ENCODE measurements around the gene MYBPH. TPM values are rescaled to one million over a fixed set of nuclear protein-coding genes. Genes with fewer than 3 reads are reported as not detected.

MYBPH gene
- total RNA-seq, 1 donor from 2014 or later = not detected

DNA sequence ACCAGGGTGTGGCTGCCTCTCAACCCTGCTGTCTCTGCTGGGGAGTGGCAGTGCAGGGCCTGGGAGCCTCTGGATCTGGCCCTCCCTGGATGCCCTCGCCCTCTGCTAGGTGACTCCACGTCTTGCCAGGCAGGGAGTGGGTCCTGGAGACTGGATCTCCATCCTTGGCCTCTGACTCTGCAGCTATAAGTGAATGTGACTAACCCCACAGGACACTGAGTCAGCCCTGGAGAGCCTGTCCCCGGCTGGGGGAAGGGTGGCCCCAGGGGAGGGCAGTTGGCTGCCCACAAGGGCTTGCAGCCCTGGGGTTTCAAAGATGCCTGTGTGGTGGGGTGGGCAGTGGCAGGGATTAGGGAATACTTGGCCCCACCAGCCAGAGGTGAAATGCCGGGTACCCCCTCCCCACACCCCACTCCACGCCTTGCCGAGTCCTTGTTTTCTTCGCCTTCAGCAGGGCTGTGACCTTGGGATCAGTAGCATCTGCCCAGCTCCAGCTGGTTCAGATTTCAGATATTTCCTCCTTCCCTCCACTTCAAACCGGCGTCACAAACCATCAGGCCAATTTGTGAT, 1.9 kb upstream of the MYBPH start:
- TF ChIP-seq, protein P1, sequence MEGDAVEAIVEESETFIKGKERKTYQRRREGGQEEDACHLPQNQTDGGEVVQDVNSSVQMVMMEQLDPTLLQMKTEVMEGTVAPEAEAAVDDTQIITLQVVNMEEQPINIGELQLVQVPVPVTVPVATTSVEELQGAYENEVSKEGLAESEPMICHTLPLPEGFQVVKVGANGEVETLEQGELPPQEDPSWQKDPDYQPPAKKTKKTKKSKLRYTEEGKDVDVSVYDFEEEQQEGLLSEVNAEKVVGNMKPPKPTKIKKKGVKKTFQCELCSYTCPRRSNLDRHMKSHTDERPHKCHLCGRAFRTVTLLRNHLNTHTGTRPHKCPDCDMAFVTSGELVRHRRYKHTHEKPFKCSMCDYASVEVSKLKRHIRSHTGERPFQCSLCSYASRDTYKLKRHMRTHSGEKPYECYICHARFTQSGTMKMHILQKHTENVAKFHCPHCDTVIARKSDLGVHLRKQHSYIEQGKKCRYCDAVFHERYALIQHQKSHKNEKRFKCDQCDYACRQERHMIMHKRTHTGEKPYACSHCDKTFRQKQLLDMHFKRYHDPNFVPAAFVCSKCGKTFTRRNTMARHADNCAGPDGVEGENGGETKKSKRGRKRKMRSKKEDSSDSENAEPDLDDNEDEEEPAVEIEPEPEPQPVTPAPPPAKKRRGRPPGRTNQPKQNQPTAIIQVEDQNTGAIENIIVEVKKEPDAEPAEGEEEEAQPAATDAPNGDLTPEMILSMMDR (IDR thresholded peaks at IDR 0.05; ENCODE audit: insufficient read depth, low read length, poor library complexity, severe bottlenecking) = no peak
- no peaks in the 10 kb centered on the region for H3K36me3 ChIP-seq (ENCODE audit: control insufficient read depth, insufficient read depth, low read length)
- H3K4me3 ChIP-seq (ENCODE audit: low read depth, low read length) = no peak overlapping the region
- no peak for DNase-seq (ENCODE audit: low read depth)
- no peaks in the 10 kb centered on the region for H3K27me3 ChIP-seq (ENCODE audit: control insufficient read depth, insufficient read depth, low read length)

DNA sequence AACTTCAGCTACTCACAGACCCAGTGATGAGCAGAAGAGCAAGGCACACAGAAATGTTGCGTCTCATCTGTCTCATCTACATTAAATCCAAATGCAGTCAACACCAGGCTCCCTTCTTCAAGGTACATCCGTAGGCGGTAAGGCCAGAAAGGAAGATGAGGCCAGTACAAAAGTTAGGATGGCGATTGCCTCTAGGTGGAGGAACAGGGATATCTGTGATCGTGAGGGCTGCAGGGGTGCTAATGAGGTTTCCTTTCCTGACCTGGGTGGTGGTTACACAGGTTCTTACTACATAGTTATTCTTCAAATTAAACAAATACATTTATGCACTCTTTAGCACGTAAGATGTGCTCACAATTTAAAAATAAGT, 1.4 kb upstream of the MYBPH start:
- TF ChIP-seq, protein P1 (IDR thresholded peaks at IDR 0.05; ENCODE audit: insufficient read depth, low read length, poor library complexity, severe bottlenecking) = no peak
- DNase-seq (ENCODE audit: low read depth) = no peak
- Histone ChIP-seq H3K27me3 (ENCODE audit: control insufficient read depth, insufficient read depth, low read length) (no peaks in the 10 kb centered on the region), H3K36me3 (ENCODE audit: control insufficient read depth, insufficient read depth, low read length) (no peaks in the 10 kb centered on the region), H3K4me3 (ENCODE audit: low read depth, low read length) (no peak overlapping the region)

DNA sequence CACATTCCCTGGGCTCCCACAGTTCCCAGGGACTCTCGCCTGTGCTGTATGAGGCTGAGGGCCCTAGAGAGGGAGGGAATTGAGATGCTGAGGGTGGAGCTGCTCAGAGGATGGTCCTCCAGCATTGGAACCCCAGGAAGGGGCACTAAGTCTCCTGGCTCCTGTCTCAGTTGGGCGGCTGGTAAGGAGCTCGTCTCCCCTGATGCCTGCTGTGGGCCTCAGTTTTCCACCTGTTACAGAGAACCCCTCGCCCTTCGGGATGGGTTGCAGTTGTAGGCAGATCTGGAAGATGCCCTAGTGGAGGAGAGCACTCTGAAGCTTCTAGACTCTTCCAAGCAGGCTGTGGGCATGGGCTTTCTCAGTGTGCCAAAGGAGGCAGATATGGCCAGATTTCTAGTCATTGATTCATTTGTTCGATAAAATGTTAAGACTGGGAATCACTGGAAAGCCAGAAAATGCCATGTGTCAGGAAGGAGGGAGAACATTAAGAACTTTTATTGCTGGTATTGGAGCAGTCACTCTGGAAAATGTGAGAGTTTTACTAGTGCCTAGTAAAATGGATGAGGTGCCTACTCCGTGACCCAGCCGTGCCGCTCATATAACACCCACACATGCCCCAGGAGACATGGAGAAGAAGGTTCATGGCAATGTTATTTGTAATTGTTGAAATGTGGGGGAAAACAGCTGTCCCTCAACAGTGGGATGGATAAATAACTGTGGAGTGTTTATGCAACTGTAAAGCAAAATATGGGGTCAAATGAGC, 828 bp upstream of the MYBPH start:
- no peaks in the 10 kb centered on the region for H3K27me3 ChIP-seq (ENCODE audit: control insufficient read depth, insufficient read depth, low read length)
- DNase-seq (ENCODE audit: low read depth) = no peak
- H3K4me3 ChIP-seq (ENCODE audit: low read depth, low read length) = no peak overlapping the region
- H3K36me3 ChIP-seq (ENCODE audit: control insufficient read depth, insufficient read depth, low read length) = no peaks in the 10 kb centered on the region
- TF ChIP-seq, protein P1 (IDR thresholded peaks at IDR 0.05; ENCODE audit: insufficient read depth, low read length, poor library complexity, severe bottlenecking) = no peak

DNA sequence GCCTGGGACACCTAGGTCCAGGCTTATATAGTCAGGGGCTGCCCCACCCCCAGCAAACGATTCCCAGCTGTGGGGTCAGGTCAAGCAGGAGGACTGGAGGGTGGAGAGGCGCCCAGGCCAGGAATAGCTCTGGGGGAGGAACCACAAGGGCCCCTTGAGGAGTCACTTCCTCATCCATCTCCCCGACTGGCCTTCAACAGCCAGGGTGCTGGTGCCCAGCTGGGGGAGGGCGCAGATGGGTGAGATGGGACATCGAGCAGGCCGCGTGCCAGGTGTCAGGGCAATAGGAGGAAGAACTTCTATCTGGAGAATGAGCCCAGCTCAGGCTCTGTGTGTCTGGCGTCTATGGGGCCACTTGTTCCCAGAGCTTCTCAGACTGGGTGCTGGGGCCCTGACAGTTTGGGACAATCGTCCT, 208 bp upstream of the MYBPH start:
- no peaks in the 10 kb centered on the region for H3K27me3 ChIP-seq (ENCODE audit: control insufficient read depth, insufficient read depth, low read length)
- no peak overlapping the region for H3K4me3 ChIP-seq (ENCODE audit: low read depth, low read length)
- no peaks in the 10 kb centered on the region for H3K36me3 ChIP-seq (ENCODE audit: control insufficient read depth, insufficient read depth, low read length)
- DNase-seq (ENCODE audit: low read depth) = no peak
- TF ChIP-seq, protein P1 (IDR thresholded peaks at IDR 0.05; ENCODE audit: insufficient read depth, low read length, poor library complexity, severe bottlenecking) = no peak

DNA sequence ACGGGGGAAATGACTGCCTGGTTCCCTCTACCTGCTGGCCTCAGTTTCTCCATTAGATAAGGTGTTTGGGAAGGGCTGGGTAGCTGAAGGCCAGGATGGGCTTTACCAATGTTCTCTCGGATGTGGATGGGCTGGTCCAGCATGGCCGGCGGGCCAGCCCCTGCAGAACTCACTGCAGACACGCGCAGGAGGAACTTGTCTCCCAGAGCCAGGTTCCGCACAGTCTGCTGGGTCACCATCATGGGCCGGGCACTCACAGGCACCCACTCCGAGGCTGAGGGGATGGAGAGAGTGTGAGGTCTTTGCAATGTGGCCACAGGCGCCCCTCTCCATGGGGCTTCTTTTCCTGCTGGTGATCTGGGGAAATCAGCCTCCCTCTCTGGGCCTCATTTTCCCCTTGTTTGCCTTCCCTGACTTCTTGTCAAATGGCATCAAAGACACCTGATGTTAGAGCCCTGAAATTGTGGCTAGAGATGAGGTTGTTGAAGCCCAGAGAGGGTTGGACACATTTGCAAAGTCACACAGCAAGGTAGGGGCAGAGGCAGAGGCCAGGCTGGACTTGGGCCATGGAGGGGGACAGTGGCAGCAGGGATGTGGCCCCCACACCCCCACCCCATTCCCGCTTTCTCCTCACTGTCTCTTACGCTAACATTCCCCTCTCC, 1.2 kb downstream of the MYBPH start:
- no peak overlapping the region for H3K4me3 ChIP-seq (ENCODE audit: low read depth, low read length)
- DNase-seq (ENCODE audit: low read depth) = no peak
- TF ChIP-seq, protein P1 (IDR thresholded peaks at IDR 0.05; ENCODE audit: insufficient read depth, low read length, poor library complexity, severe bottlenecking) = no peak
- no peaks in the 10 kb centered on the region for H3K27me3 ChIP-seq (ENCODE audit: control insufficient read depth, insufficient read depth, low read length)
- no peaks in the 10 kb centered on the region for H3K36me3 ChIP-seq (ENCODE audit: control insufficient read depth, insufficient read depth, low read length)

Measured in kidney epithelial cell (primary cell).